Sigmoid colon (tissue), 7 donors: ENCODE measurements around the gene FNIP2. TPM values are rescaled to one million over a fixed set of nuclear protein-coding genes. Genes with fewer than 3 reads are reported as not detected.
A peak's percentile ranks its signal among the peaks of the same experiment; 100 is the strongest.

Source experiments
- DNase-seq: peaks from one replicate; pipeline ENCODE4 v3.0.0-alpha.2; 2019
- H3K27ac ChIP-seq, 4 donors: fragments of 200-600 bp; sonication (generic); one replicate each; pipeline ENCODE4 v1.5.1; 2016 to 2019; ENCODE audit warnings: mild to moderate bottlenecking in 1 of 4
- H3K27me3 ChIP-seq, 3 donors: fragments of 200-600 bp; sonication (generic); one replicate each; pipeline ENCODE4 v1.5.1; 2019; ENCODE audit warnings: mild to moderate bottlenecking in 1 of 3
- H3K36me3 ChIP-seq, 4 donors: fragments of 200-600 bp; sonication (generic); one replicate each; pipeline ENCODE4 v1.5.1; 2016 to 2019
- H3K4me1 ChIP-seq, 4 donors: fragments of 200-600 bp; sonication (generic); one replicate each; pipeline ENCODE4 v1.5.1; 2017 to 2019
- H3K4me3 ChIP-seq, 4 donors: fragments of 200-600 bp; sonication (generic); one replicate each; pipeline ENCODE4 v1.5.1; 2017 to 2019; ENCODE audit warnings: mild to moderate bottlenecking in 2 of 4, moderate library complexity in 1 of 4
- H3K9me3 ChIP-seq, 4 donors: fragments of 200-600 bp in 3 of 4; sonication (generic) in 3 of 4; one replicate each; pipeline versions ENCODE4 v1.5.1 to v1.6.1; 2013 to 2019
- CTCF ChIP-seq, 4 experiments: fragments of 450-650 bp in 3 of 4; fragments of 200-600 bp in 1 of 4; IDR thresholded peaks; one replicate each; pipeline ENCODE4 v1.5.1; 2016 to 2019; ENCODE audit warnings: antibody characterized with exemption in 4 of 4, mild to moderate bottlenecking in 3 of 4, moderate library complexity in 2 of 4
- EP300 ChIP-seq, 4 donors: sonication (generic); formaldehyde crosslinking; IDR thresholded peaks; one replicate each; pipeline ENCODE4 v1.6.1; 2017; ENCODE audit warnings: antibody characterized with exemption in 4 of 4
- POLR2A ChIP-seq, 2 donors: fragments of 450-650 bp; IDR thresholded peaks; one replicate each; pipeline ENCODE4 v1.6.1; 2016; ENCODE audit warnings: antibody characterized with exemption in 2 of 2, mild to moderate bottlenecking in 2 of 2, moderate library complexity in 2 of 2
- POLR2AphosphoS5 ChIP-seq, 4 donors: sonication (generic); formaldehyde crosslinking; IDR thresholded peaks; one replicate each; pipeline ENCODE4 v1.6.1; 2017; ENCODE audit warnings: antibody characterized with exemption in 4 of 4
- WGBS, 2 donors: extraction: QIAGEN DNeasy Blood & Tissue Kit; methylation state at CpG; one replicate each; pipeline ENCODE4 v1.1.7; 2013; 5-methylcytosine and 5-hydroxymethylcytosine counted together
- intact Hi-C: fragments of 100-400 bp; cut with DNase I; formaldehyde crosslinking; loops from one replicate; pipeline ENCODE4 v1.15.1; 2023
- polyA plus RNA-seq, 3 donors: library from polyadenylated mRNA; stranded (reverse); fragments of 200-250 nt; gene quantifications; one replicate each; pipeline ENCODE4 v1.2.3, GENCODE V29; 2013
- total RNA-seq, 4 donors: library from RNA; depleted of rRNA; stranded (reverse); fragments of >200 nt; gene quantifications; one replicate each; pipeline ENCODE4 v1.1.0, GENCODE V29; 2016
- donor health status: healthy with polysubstance abuse.
- donor health status: Bipolar disorder and iron deficiency.
- donor health status: healthy.

The FNIP2 gene
- total RNA-seq (10 to 100 TPM; 35.2 to 38.9 (median 36.5) TPM), polyA plus RNA-seq (10 to 100 TPM; 14.4 to 22.7 (median 17.8) TPM)

DNA sequence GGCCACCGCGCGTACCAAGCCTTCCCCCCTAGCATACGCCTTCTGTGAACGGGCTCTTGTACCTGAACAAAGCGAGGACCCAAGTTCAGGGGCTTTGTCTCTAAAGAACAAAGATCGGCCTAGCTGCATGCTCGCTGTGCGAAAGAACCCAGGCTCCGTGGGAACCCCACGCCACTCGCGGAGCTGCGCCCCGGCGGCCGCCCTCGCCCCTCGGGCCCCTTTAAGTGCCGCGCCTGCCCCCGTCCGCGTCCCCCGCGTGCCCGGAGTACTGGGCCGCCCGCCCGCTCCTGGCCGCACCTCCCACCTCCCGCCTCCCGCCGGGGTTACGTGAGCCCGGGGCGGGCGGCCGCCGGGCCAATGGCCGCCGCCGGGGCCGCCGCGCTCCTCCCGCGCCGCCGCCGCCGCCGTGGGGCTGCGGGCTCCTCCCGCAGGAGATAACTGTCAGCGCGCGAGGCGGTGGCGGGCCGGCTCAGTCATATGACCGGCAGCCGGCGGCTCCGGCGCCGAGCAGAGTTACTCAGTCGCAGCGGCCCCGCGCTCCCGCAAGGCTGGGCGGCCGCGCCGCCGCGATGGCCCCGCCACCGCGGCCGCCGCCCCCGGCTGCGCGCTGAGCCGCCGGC lies at the start of gene FNIP2:
TSS of gene FNIP2 (plus strand) at position 472 of the 620 bp plus-strand sequence. CDS start 187 bp downstream, outside the sequence.
- H3K4me1 ChIP-seq, result peaks cover 0 to 44% (median 25%) of the 10 kb centered on the region in 4 donors
- TF ChIP-seq POLR2A (IDR thresholded peaks at IDR 0.05) (peak in 1 of 2 donors; percentile 17), POLR2AphosphoS5 (IDR thresholded peaks at IDR 0.05) (peak; percentile 67 to 85 (median 77)), CTCF (IDR thresholded peaks at IDR 0.05) (no peak)
- intact Hi-C loops, result loop anchor here (2.0 to 5.0 kb wide), 3 partner anchors 44 to 96 kb away; partner anchors contain the start of genes C4orf46, ETFDH and PPID

DNA sequence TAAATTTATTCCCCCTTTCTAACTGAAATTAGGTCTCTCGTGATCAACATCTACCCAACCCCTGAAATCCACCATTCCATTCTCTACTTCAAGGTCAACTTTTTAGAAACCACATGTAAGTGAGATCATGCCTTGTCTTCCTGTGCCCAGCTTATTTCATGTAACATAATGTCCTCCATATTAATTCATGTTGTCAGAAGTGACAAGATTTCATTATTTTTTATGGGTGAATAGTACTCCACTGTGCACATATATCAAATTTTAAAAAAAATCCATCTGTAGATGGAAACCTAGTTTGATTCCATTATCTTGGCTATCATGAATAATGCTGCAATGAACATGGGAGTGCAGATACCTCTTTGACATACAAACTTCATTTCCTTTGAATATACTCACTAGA lies 47.1 kb upstream of the FNIP2 start:
- DNase-seq, result no peak
- Histone ChIP-seq H3K9me3 (no peaks in the 10 kb centered on the region), H3K27ac (no peak overlapping the region), H3K4me1 (peaks cover 0 to 14% (median 11%) of the 10 kb centered on the region in 4 donors), H3K4me3 (no peak overlapping the region), H3K27me3 (no peaks in the 10 kb centered on the region), H3K36me3 (peaks cover 7 to 38% (median 9%) of the 10 kb centered on the region in 4 donors)
- TF ChIP-seq EP300 (IDR thresholded peaks at IDR 0.05), result no peak
- TF ChIP-seq CTCF (IDR thresholded peaks at IDR 0.05), result no peak
- TF ChIP-seq POLR2AphosphoS5 (IDR thresholded peaks at IDR 0.05), result no peak
- TF ChIP-seq POLR2A (IDR thresholded peaks at IDR 0.05), result no peak
- intact Hi-C loops, result loop anchor here (2.0 to 5.0 kb wide), 3 partner anchors 47 to 481 kb away; partner anchors contain the start of gene FNIP2
- WGBS, 2 donors, result 92 to 96% methylated on average over 1 of the region's 1 CpG

More for the DNA sequence above, at the start of gene FNIP2:
- Histone ChIP-seq H3K36me3 (no peaks in the 10 kb centered on the region), H3K27me3 (no peaks in the 10 kb centered on the region), H3K9me3 (no peaks in the 10 kb centered on the region), H3K27ac (peak within 1 kb of the TSS; percentile 90 to 93 (median 92)), H3K4me3 (peak within 1 kb of the TSS; percentile 83 to 91 (median 90))
- WGBS, 2 donors, result 0 to 1% methylated on average over 88 of the region's 88 CpGs
- DNase-seq, result peak; percentile 92

DNA sequence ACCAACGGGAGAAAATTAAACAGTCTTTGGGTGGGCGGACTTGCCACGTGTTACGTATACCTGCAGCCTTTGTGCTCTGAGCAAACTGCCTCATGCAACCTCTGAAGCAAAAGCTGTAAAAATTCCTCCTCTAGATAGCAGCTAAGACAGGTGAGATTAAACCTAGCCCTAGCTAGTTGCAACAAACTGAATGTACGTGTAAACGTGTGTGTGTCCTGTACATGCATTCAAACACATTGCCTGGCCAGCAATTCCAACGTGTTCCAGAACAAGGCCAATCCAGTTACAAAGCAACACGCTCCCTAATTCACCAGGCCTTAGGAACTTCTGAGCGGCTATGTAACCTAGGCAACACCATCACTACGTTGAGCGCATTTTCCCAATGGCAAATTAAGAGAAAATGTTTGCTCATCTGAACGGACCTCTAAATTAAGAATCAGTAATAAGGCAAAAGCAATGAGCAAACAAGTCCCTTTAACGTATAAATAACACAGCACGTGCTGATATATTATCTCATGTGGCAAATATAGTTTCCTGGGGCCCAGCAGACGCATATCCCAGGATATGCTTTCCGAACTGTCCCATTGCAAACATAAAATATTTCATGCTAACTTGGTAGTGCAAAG lies 46.4 kb upstream of the FNIP2 start:
- H3K4me3 ChIP-seq, result peak overlapping the region; percentile 61 to 85 (median 72)
- H3K4me1 ChIP-seq, result peaks cover 0 to 14% (median 11%) of the 10 kb centered on the region in 4 donors
- no peaks in the 10 kb centered on the region for H3K9me3 ChIP-seq
- no peak for DNase-seq
- peak overlapping the region; percentile 82 to 92 (median 89) for H3K27ac ChIP-seq
- TF ChIP-seq EP300 (IDR thresholded peaks at IDR 0.05), result no peak
- no peak for TF ChIP-seq POLR2AphosphoS5 (IDR thresholded peaks at IDR 0.05)
- no peak for TF ChIP-seq CTCF (IDR thresholded peaks at IDR 0.05)
- no peak for TF ChIP-seq POLR2A (IDR thresholded peaks at IDR 0.05)
- no peaks in the 10 kb centered on the region for H3K27me3 ChIP-seq
- WGBS, 2 donors, result 4 to 18% methylated on average over 16 of the region's 16 CpGs
- intact Hi-C loops, result loop anchor here (2.0 to 5.0 kb wide), 3 partner anchors 46 to 480 kb away; partner anchors contain the start of gene FNIP2
- peaks cover 6 to 31% (median 8%) of the 10 kb centered on the region in 4 donors for H3K36me3 ChIP-seq

- Histone ChIP-seq H3K9me3 (no peaks in the 10 kb centered on the region), H3K36me3 (peaks cover 6 to 24% (median 8%) of the 10 kb centered on the region in 4 donors), H3K4me3 (peak within 1 kb of the TSS; percentile 61 to 85 (median 72)), H3K4me1 (peaks cover 0 to 14% (median 11%) of the 10 kb centered on the region in 4 donors), H3K27ac (peak within 1 kb of the TSS; percentile 82 to 92 (median 89)), H3K27me3 (no peaks in the 10 kb centered on the region)
- intact Hi-C loops, result loop anchor here (2.0 to 5.0 kb wide), 3 partner anchors 46 to 479 kb away; partner anchors contain the start of gene FNIP2
- TF ChIP-seq CTCF (IDR thresholded peaks at IDR 0.05) (no peak), POLR2AphosphoS5 (IDR thresholded peaks at IDR 0.05) (peak; percentile 77 to 90 (median 84)), EP300 (IDR thresholded peaks at IDR 0.05) (peak in 1 of 4 donors; percentile 1), POLR2A (IDR thresholded peaks at IDR 0.05) (peak; percentile 68 to 70)
- WGBS, 2 donors, result 0% methylated on average over 65 of the region's 65 CpGs
- DNase-seq, result peak; percentile 88
Measured at GRCh38 chr4:158722917-158723793, 45.7 kb upstream of the FNIP2 start, which contains the start of gene PPID. PPID (minus strand) TSS chr4:158723396; CDS start chr4:158723288, 108 bp downstream.
